ENCODE results near the gene POLR2I.
"Not testable (repeated sequence)": the region's sequence is repeated elsewhere in the genome, so short reads cannot be mapped to it uniquely, and the experiment has no call there.

POLR2I gene

GRCh38 chr19:36114721-36115452, at the start of gene POLR2I:
Gene POLR2I, minus strand, starts transcription at chr19:36114875. Its CDS starts 19 bp downstream, at chr19:36114856.
- DNase-seq = peak; percentile 99 to 100 (median 99)

- DNase-seq = no peak
Observed at GRCh38 chr19:36163813-36164212, 49.1 kb upstream of the POLR2I start.

- no peak for DNase-seq
Observed at GRCh38 chr19:36160821-36161596, 46.3 kb upstream of the POLR2I start.

DNA sequence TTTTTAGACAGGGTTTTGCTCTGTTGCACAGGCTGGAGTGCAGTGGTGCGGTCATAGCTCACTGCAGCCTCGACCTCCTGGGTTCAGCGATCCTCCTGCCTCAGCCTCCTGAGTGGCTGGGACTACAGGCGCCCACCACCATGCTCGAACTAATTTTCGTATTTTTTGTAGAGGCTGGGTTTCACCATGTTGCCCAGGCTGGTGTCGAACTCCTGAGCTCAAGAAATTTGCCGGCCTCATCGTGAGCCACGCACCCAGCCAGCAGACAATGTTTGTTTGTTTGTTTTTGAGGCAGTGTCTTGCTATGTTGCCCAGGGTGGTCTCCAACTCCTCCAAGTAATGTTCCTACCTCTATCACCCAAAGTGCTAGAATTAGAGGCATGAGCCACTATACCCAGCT, 38.5 kb upstream of the POLR2I start:
- no peak for DNase-seq

DNA sequence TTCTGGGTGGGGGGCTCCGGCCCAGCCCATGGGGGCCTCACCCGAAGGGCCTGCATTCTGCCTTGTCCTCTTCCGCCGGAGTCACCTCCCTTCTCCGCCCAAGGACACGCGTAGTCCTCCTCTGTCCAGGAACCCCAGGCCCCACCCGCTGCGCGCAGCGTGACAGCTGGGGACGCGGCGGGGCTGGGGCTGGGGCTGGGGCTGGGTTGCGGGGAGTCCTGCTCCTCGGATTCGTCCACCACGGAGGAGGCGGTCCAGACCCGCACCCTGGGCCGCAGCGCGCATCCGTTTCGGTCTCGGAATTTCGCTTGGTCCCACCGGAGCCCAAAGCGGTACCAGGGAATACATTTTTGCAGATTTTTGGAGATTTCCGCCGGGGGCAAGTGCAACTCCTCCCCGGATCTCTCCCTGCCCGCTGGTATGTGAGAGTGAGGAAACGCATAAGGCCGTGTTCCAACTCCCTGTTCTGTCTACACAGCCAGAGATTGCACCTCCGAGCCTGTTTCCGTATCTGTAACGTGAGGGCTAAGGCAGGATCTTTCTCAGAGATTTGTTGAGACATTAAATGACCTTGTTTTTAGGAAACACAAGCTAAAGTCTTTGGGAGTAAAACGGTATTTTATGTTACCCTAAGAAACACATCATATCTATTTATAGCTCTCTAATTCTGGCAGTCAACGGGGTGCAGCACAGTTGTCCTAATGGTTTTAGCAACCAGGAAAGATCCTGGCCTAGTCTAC, 37.8 kb upstream of the POLR2I start, which contains the start of gene COX7A1:
COX7A1 (minus strand) TSS at position 96 of the 740 bp plus-strand sequence; CDS start at position 56, 40 bp downstream.
- DNase-seq = no peak

DNA sequence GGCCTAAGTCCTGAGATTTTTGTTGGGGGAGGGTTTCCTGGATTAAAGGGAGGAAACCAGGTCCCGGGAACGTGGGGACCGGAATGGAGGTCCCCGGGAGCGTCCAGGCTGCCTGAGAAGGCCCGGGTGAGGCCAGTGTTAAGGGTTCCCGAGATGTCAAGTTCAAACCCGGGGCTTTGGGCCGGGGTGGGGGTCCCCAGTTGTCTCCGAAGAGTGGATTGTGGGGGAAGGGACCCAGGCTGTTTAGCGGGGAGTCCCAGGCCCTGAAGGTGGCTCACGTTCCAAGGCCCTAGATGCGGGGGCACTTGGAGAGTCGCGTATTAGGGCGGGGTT, 37.3 kb upstream of the POLR2I start:
- DNase-seq = no peak

GRCh38 chr19:36151144-36152018, 36.7 kb upstream of the POLR2I start:
- no peak for DNase-seq

DNA sequence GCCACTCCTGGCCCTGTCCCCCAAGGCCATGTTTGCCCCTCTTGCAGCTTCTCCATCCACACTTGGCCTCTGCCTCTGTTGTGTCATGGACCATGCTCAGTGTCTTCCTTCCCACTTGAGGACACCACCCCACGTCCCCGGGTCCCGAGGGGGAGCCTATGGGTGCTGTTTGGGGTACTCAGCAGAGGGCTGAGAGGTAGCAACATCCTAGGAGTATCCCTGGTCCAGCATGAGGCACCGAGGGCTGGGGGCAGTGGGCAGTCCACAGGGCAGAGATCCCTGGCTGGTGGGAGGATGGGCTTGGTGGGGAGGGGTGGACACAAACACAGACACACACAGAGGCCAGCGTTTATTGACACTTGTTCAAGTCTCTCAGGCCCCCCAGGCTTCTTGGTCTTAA, 35.9 kb upstream of the POLR2I start:
- DNase-seq = no peak

GRCh38 chr19:36149673-36150406, 35.2 kb upstream of the POLR2I start:
- no peak for DNase-seq

DNA sequence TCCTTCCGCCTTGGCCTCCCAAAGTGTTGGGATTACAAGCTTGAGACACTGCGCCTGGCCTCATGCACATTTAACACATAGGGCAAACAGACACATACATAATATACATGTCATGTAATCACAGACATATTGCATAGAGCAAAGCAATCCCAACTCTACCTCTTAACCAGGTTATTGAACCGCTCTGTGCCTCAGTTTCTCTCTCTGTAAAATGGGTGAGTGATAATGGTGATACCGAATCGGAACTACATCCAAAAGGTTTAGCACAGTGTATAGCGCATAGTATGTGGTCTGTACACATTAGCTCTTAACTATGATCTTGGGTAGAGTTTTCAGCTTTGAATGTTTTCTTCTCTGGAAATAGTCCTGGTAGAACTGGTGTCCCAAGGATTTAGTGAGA, 29.9 kb upstream of the POLR2I start:
- DNase-seq = no peak

GRCh38 chr19:36142496-36142895, 27.8 kb upstream of the POLR2I start:
- DNase-seq = no peak

- no peak for DNase-seq
Observed at GRCh38 chr19:36142046-36142445, 27.4 kb upstream of the POLR2I start.

GRCh38 chr19:36141039-36141927, 26.6 kb upstream of the POLR2I start:
- DNase-seq = peak; percentile 85 to 94 (median 86)

DNA sequence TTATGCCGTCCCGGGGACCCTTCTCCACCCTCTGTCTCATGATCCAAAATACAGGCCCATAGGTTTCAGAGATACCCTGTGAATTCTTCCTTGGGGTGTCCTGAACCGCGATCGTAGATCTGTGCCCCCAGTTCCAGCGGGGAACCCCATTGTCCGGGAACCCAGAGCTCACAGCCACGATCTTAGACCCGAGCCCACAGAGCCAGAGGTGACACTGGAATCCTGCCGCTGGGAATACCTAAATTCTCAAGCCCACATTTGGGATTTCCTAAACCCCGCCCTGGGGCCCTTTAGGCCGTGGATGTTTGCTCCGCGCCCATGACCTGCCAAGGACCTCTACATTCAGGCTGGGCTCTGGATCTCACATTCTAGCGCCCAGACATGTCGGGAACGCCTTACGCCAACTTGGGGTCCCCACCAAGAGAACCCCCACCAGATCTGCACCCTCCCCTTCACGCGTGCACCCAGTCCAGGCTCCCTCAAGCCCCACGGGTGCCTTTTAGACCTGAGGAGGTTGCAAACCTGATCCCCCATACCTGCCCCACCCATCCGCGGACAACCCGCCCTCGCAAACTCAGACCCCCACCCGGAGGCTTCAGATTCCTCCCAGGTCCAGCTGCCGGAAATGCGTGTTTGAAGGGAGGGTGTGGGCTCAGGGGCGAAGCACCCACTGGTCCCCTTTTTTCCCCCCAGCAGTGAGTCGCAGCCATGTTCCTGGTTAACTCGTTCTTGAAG, 25.8 kb upstream of the POLR2I start:
- peak in 4 of 6 experiments; percentile 30 to 75 (median 70) for DNase-seq

- DNase-seq = peak; percentile 72 to 90 (median 86)
Observed at GRCh38 chr19:36139473-36140303, 25.0 kb upstream of the POLR2I start, which contains the start of gene CAPNS1. Gene CAPNS1, plus strand, starts transcription at chr19:36140066. Its CDS starts 946 bp downstream, at chr19:36141012.

- no peak for DNase-seq
Observed at GRCh38 chr19:36139120-36139472, 24.4 kb upstream of the POLR2I start.

- DNase-seq = no peak
Observed at GRCh38 chr19:36136964-36137686, 22.4 kb upstream of the POLR2I start.

DNA sequence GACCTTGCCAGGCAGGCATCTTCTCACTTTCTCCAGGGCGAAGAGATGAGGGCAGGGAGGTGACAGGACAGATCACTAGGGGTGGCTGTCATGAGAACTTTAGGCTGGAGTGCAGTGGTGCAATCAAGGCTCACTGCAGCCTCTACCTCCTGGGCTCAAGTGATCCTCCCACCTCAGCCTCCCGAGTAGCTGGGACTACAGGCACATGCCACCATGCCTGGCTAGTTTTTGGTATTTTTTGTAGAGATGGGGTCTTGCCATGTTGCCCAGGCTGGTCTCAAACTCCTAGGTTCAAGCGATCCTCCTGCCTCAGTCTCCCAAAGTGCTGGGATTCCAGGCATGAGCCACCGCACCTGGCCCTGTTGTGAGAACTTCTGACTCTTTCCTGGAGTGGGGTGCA, 20.2 kb upstream of the POLR2I start:
- not testable (repeated sequence) for DNase-seq
